Glutamatergic neuron (in vitro differentiated cells): ENCODE data around the gene ACCSL. TPM values are rescaled to one million over a fixed set of nuclear protein-coding genes. Genes with fewer than 3 reads are reported as not detected.

Source experiments
- DNase-seq: peaks from one replicate; pipeline ENCODE4 v3.0.0; 2022
- H3K27ac Mint-ChIP-seq: one replicate; pipeline ENCODE4 v1.8.0; 2020; ENCODE audit warnings: mild to moderate bottlenecking, mixed read lengths, inconsistent platforms; ENCODE audit not compliant: unreplicated experiment
- H3K27me3 Mint-ChIP-seq: one replicate; pipeline ENCODE4 v1.8.0; 2020; ENCODE audit warnings: mild to moderate bottlenecking, moderate library complexity, mixed read lengths, inconsistent platforms; ENCODE audit not compliant: unreplicated experiment
- H3K36me3 Mint-ChIP-seq: one replicate; pipeline ENCODE4 v1.8.0; 2020; ENCODE audit warnings: mild to moderate bottlenecking, mixed read lengths, inconsistent platforms; ENCODE audit not compliant: unreplicated experiment
- H3K4me1 Mint-ChIP-seq: one replicate; pipeline ENCODE4 v1.8.0; 2020; ENCODE audit warnings: mild to moderate bottlenecking, low read depth, mixed read lengths, inconsistent platforms; ENCODE audit not compliant: unreplicated experiment
- H3K4me3 Mint-ChIP-seq: one replicate; pipeline ENCODE4 v1.8.0; 2020; ENCODE audit warnings: mild to moderate bottlenecking, mixed read lengths, inconsistent platforms; ENCODE audit not compliant: unreplicated experiment
- H3K9me3 Mint-ChIP-seq: one replicate; pipeline ENCODE4 v1.8.0; 2020; ENCODE audit warnings: mild to moderate bottlenecking, moderate library complexity, mixed read lengths, inconsistent platforms; ENCODE audit not compliant: unreplicated experiment
- total RNA-seq: library from RNA; stranded (reverse); fragmentation: NEBNext Ultra II Directional; extraction: Animal tissue kit (Norgen Biotek cat#: 25700); gene quantifications from one replicate; pipeline ENCODE4 v1.2.1, GENCODE V29; 2021; ENCODE audit not compliant: unreplicated experiment
- TF ChIP-seq, protein P1 (sequence below): fragments of 200-600 bp; sonication (generic); IDR thresholded peaks from one replicate; pipeline ENCODE4 v1.5.0; 2021; ENCODE audit not compliant: partially characterized antibody, unreplicated experiment

ACCSL gene
- total RNA-seq, 1 donor from 2014 or later = not detected

DNA sequence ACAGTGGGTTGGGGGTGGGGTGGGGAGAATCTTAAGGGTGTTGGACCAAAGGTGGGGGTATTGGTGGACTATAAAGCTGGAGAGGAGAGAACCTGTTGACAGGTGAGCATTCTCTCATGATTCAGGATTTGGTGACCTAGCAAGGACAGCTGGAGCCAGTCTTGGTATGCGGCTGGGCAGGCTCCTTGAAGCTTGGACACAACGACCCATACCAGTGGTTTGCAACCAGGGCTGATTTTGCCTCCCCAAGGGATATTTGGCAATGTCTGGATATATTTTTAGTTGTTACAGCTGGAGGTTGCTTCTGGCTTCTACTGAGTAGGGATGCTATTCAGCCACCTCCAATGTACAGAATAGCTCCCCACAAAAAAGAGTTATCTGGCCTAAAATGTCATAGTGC lies 53.3 kb downstream of the ACCSL start:
- no peak overlapping the region for H3K4me3 Mint-ChIP-seq
- no peak overlapping the region for H3K27ac Mint-ChIP-seq
- H3K4me1 Mint-ChIP-seq = peaks cover 2% of the 10 kb centered on the region
- peaks cover 2% of the 10 kb centered on the region for H3K9me3 Mint-ChIP-seq
- TF ChIP-seq, protein P1, sequence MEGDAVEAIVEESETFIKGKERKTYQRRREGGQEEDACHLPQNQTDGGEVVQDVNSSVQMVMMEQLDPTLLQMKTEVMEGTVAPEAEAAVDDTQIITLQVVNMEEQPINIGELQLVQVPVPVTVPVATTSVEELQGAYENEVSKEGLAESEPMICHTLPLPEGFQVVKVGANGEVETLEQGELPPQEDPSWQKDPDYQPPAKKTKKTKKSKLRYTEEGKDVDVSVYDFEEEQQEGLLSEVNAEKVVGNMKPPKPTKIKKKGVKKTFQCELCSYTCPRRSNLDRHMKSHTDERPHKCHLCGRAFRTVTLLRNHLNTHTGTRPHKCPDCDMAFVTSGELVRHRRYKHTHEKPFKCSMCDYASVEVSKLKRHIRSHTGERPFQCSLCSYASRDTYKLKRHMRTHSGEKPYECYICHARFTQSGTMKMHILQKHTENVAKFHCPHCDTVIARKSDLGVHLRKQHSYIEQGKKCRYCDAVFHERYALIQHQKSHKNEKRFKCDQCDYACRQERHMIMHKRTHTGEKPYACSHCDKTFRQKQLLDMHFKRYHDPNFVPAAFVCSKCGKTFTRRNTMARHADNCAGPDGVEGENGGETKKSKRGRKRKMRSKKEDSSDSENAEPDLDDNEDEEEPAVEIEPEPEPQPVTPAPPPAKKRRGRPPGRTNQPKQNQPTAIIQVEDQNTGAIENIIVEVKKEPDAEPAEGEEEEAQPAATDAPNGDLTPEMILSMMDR = no peak
- no peak for DNase-seq
- no peaks in the 10 kb centered on the region for H3K36me3 Mint-ChIP-seq
- H3K27me3 Mint-ChIP-seq = peaks cover under 1% of the 10 kb centered on the region

- no peak for DNase-seq
- no peaks in the 10 kb centered on the region for H3K9me3 Mint-ChIP-seq
Observed at GRCh38 chr11:44104481-44105294, 56.9 kb downstream of the ACCSL start.

GRCh38 chr11:44108260-44108659 lies 60.5 kb downstream of the ACCSL start:
- no peaks in the 10 kb centered on the region for H3K36me3 Mint-ChIP-seq
- no peak overlapping the region for H3K4me3 Mint-ChIP-seq

More at GRCh38 chr11:44104481-44105294, 56.9 kb downstream of the ACCSL start:
- no peaks in the 10 kb centered on the region for H3K36me3 Mint-ChIP-seq
- H3K27ac Mint-ChIP-seq = no peak overlapping the region
- H3K27me3 Mint-ChIP-seq = peaks cover 3% of the 10 kb centered on the region
- TF ChIP-seq, protein P1 = no peak
- peaks cover 2% of the 10 kb centered on the region for H3K4me1 Mint-ChIP-seq
- H3K4me3 Mint-ChIP-seq = no peak overlapping the region

More at GRCh38 chr11:44108260-44108659, 60.5 kb downstream of the ACCSL start:
- no peak for DNase-seq
- Mint-ChIP-seq H3K27me3 (peaks cover 3% of the 10 kb centered on the region), H3K4me1 (no peaks in the 10 kb centered on the region), H3K27ac (no peak overlapping the region), H3K9me3 (no peaks in the 10 kb centered on the region)
- TF ChIP-seq, protein P1 = no peak

Other genes with a start within 250 kb of the ACCSL start
- 30.4 TPM for gene ALKBH3, start 167.2 kb upstream of the ACCSL start, total RNA-seq
- 74.9 TPM for gene C11orf96, start 105.3 kb upstream of the ACCSL start, total RNA-seq
- gene ACCS, start 18.3 kb downstream of the ACCSL start, total RNA-seq = 45.1 TPM
- 46.3 TPM for gene EXT2, start 47.7 kb downstream of the ACCSL start, total RNA-seq